SK-N-SH treated with all-trans-retinoic acid at 6 μM for 48 hours (cell line): ENCODE data around the gene SDE2.

Experiments used
- ATAC-seq: fragments of 200-7000 bp; cut with Tn5 transposase; 3 replicates; pipeline ENCODE4 v1.9.1; 2020; ENCODE audit warnings: mild to moderate bottlenecking, moderate library complexity
- ARNTL ChIP-seq: fragments of 450-650 bp; formaldehyde crosslinking; IDR thresholded peaks from 2 replicates; pipeline ENCODE4 v1.5.0; 2020; ENCODE audit warnings: low read depth, mild to moderate bottlenecking, moderate library complexity, borderline replicate concordance
- BACH2 ChIP-seq: fragments of 250-450 bp; sonication (Bioruptor Pico); IDR thresholded peaks from 2 replicates; pipeline ENCODE4 v1.9.0; 2021; ENCODE audit warnings: mild to moderate bottlenecking, borderline replicate concordance
- CSDC2 ChIP-seq: fragments of 250-450 bp; sonication (Bioruptor Pico); IDR thresholded peaks from 2 replicates; pipeline ENCODE4 v1.5.0; 2020; ENCODE audit warnings: mild to moderate bottlenecking, moderate library complexity
- ESRRG ChIP-seq: fragments of 250-450 bp; sonication (Bioruptor Pico); IDR thresholded peaks from 2 replicates; pipeline ENCODE4 v1.6.1; 2021; ENCODE audit warnings: mild to moderate bottlenecking
- GLIS3 ChIP-seq: fragments of 250-450 bp; sonication (Bioruptor Pico); IDR thresholded peaks from 2 replicates; pipeline ENCODE4 v1.5.0; 2020; ENCODE audit warnings: mild to moderate bottlenecking, moderate library complexity
- ISL1 ChIP-seq: fragments of 250-450 bp; sonication (Bioruptor Pico); IDR thresholded peaks from 2 replicates; pipeline ENCODE4 v2.1.2; 2022; ENCODE audit warnings: mild to moderate bottlenecking, moderate library complexity
- OSR1 ChIP-seq: fragments of 250-450 bp; sonication (Bioruptor Pico); IDR thresholded peaks from 2 replicates; pipeline ENCODE4 v1.8.0; 2022; ENCODE audit warnings: moderate library complexity, mild to moderate bottlenecking, inconsistent platforms
- PPARA ChIP-seq: fragments of 250-450 bp; sonication (Bioruptor Pico); IDR thresholded peaks from 2 replicates; pipeline ENCODE4 v1.5.0; 2020; ENCODE audit warnings: mild to moderate bottlenecking, borderline replicate concordance
- RARB ChIP-seq: fragments of 250-450 bp; sonication (Bioruptor Pico); IDR thresholded peaks from 2 replicates; pipeline ENCODE4 v1.8.0; 2021; ENCODE audit warnings: mild to moderate bottlenecking, moderate library complexity
- SNAI2 ChIP-seq: fragments of 250-450 bp; sonication (Bioruptor Pico); IDR thresholded peaks from 2 replicates; pipeline ENCODE4 v1.5.0; 2020; ENCODE audit warnings: mild to moderate bottlenecking, moderate library complexity
- TCF4 ChIP-seq: fragments of 250-450 bp; sonication (Bioruptor Pico); IDR thresholded peaks from 2 replicates; pipeline ENCODE4 v1.8.0; 2021; ENCODE audit warnings: mild to moderate bottlenecking, moderate library complexity, borderline replicate concordance
- TOX ChIP-seq: fragments of 250-450 bp; sonication (Bioruptor Pico); IDR thresholded peaks from 2 replicates; pipeline ENCODE4 v1.8.0; 2021; ENCODE audit warnings: mild to moderate bottlenecking, moderate library complexity, borderline replicate concordance
- ZFP30 ChIP-seq: fragments of 450-650 bp; formaldehyde crosslinking; IDR thresholded peaks from 2 replicates; pipeline ENCODE4 v1.5.0; 2022; ENCODE audit warnings: mild to moderate bottlenecking, moderate library complexity
- ZNF565 ChIP-seq: fragments of 450-650 bp; formaldehyde crosslinking; conservative IDR thresholded peaks from 2 replicates; pipeline ENCODE4 v1.5.0; 2020; ENCODE audit warnings: low read depth, mild to moderate bottlenecking, moderate library complexity
- ZNF70 ChIP-seq: fragments of 450-650 bp; formaldehyde crosslinking; IDR thresholded peaks from 2 replicates; pipeline ENCODE4 v1.5.0; 2020; ENCODE audit warnings: mild to moderate bottlenecking, moderate library complexity
- ZNF8 ChIP-seq: fragments of 450-650 bp; formaldehyde crosslinking; IDR thresholded peaks from 2 replicates; pipeline ENCODE4 v1.5.0; 2020; ENCODE audit warnings: mild to moderate bottlenecking, moderate library complexity
- TF ChIP-seq, protein P1 (sequence below): fragments of 250-450 bp; sonication (Bioruptor Pico); IDR thresholded peaks from 2 replicates; pipeline ENCODE4 v1.5.0; 2020; ENCODE audit warnings: mild to moderate bottlenecking, moderate library complexity
- TF ChIP-seq, protein P2 (sequence below): fragments of 250-450 bp; sonication (Bioruptor Pico); IDR thresholded peaks from 2 replicates; pipeline ENCODE4 v1.8.0; 2020; ENCODE audit warnings: mild to moderate bottlenecking, moderate library complexity, borderline replicate concordance
- TF ChIP-seq, protein P3 (sequence below): fragments of 250-450 bp; sonication (Bioruptor Pico); IDR thresholded peaks from 2 replicates; pipeline ENCODE4 v1.5.1; 2021; ENCODE audit warnings: mild to moderate bottlenecking, moderate library complexity

SDE2 gene

DNA sequence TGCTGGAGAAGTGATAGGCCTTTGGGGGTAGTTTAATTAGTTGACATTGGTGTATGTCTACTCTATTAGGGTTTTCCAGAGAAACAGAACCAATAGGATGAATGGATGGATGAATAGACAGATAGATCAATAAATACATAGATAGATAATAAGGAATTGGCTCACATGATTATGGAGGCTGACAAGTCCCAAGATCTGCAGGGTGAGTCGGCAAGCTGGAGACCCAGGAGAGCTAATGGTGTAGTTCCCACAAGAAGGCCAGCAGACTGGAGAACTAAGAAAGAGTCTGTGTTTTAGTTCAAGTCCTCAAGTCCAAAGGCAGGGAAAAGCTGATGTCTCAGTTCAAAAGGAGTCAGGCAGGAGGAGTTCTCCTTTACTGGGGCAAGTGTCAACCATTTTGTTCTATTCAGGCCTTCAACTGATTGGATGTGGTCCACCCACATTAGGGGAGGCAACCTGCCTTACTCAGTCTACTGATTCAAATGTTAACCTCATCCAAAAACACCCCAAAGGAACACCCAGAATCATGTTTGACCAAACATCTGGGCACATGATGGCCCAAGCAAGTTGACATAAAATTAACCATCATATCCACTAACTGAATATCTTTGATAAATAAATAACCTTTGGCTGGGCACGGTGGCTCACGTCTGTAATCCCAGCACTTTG lies 4.5 kb upstream of the SDE2 start:
- TF ChIP-seq TOX (CRISPR knock-in tag) = no peak
- TF ChIP-seq ARNTL = no peak
- TF ChIP-seq ZFP30 = no peak
- TF ChIP-seq ZNF8 (CRISPR knock-in tag) = no peak
- no peak for TF ChIP-seq OSR1 (CRISPR knock-in tag)
- TF ChIP-seq SNAI2 (CRISPR knock-in tag) = no peak
- TF ChIP-seq CSDC2 (CRISPR knock-in tag) = no peak
- no peak for TF ChIP-seq RARB
- TF ChIP-seq ESRRG (CRISPR knock-in tag) = no peak
- TF ChIP-seq BACH2 (CRISPR knock-in tag) = no peak
- TF ChIP-seq GLIS3 = no peak
- TF ChIP-seq, protein P1, sequence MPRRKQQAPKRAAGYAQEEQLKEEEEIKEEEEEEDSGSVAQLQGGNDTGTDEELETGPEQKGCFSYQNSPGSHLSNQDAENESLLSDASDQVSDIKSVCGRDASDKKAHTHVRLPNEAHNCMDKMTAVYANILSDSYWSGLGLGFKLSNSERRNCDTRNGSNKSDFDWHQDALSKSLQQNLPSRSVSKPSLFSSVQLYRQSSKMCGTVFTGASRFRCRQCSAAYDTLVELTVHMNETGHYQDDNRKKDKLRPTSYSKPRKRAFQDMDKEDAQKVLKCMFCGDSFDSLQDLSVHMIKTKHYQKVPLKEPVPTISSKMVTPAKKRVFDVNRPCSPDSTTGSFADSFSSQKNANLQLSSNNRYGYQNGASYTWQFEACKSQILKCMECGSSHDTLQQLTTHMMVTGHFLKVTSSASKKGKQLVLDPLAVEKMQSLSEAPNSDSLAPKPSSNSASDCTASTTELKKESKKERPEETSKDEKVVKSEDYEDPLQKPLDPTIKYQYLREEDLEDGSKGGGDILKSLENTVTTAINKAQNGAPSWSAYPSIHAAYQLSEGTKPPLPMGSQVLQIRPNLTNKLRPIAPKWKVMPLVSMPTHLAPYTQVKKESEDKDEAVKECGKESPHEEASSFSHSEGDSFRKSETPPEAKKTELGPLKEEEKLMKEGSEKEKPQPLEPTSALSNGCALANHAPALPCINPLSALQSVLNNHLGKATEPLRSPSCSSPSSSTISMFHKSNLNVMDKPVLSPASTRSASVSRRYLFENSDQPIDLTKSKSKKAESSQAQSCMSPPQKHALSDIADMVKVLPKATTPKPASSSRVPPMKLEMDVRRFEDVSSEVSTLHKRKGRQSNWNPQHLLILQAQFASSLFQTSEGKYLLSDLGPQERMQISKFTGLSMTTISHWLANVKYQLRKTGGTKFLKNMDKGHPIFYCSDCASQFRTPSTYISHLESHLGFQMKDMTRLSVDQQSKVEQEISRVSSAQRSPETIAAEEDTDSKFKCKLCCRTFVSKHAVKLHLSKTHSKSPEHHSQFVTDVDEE = no peak
- no peak for TF ChIP-seq TCF4 (CRISPR knock-in tag)
- TF ChIP-seq PPARA = no peak
- TF ChIP-seq ZNF565 (CRISPR knock-in tag) = no peak
- TF ChIP-seq, all 23 proteins: peak for 0
- ATAC-seq = no peak

DNA sequence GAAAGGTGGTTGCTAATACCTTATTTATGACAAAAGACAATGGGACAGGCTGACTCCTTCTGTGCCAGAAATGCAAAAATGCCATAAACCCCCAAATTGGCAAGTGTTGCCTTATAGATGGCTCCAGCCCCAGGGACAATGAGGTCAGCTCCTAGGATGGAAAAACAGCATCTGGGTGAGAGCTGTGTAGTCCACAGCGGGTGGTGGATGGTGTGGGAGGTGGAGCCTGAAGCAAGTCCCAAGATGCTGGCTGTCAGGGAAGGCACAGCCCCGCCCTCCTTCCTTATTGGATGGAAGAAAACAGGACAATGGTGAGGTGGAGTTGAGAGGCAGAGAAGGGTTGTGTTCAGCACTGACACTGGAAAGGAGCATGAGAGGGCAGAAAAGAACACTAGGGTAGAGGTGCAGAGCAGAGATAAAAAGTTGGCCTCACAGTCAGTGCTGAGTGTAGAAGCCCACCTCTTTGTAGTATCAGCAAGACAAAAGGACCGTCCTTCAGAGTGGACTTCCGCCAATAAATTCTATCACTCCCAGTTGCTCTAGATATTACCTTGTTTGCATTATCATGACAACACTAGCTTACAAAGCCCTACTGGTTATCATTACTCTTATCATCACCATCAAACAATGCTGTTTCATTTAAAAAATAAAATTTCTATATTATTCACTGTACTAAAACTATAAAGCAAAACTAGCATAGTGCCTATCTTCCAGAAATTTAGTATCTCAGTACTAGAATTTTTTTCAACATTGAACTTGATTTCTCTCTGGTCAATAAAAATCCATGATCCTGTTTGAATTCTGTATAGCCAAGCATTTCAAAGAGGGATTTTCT lies 3.7 kb upstream of the SDE2 start:
- no peak for TF ChIP-seq ZFP30
- no peak for TF ChIP-seq TOX (CRISPR knock-in tag)
- TF ChIP-seq BACH2 (CRISPR knock-in tag) = no peak
- no peak for TF ChIP-seq OSR1 (CRISPR knock-in tag)
- TF ChIP-seq, protein P2, sequence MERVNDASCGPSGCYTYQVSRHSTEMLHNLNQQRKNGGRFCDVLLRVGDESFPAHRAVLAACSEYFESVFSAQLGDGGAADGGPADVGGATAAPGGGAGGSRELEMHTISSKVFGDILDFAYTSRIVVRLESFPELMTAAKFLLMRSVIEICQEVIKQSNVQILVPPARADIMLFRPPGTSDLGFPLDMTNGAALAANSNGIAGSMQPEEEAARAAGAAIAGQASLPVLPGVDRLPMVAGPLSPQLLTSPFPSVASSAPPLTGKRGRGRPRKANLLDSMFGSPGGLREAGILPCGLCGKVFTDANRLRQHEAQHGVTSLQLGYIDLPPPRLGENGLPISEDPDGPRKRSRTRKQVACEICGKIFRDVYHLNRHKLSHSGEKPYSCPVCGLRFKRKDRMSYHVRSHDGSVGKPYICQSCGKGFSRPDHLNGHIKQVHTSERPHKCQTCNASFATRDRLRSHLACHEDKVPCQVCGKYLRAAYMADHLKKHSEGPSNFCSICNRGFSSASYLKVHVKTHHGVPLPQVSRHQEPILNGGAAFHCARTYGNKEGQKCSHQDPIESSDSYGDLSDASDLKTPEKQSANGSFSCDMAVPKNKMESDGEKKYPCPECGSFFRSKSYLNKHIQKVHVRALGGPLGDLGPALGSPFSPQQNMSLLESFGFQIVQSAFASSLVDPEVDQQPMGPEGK (CRISPR knock-in tag) = no peak
- no peak for TF ChIP-seq SNAI2 (CRISPR knock-in tag)
- TF ChIP-seq ZNF70 (CRISPR knock-in tag) = no peak
- TF ChIP-seq, protein P1 = no peak
- TF ChIP-seq, protein P3, sequence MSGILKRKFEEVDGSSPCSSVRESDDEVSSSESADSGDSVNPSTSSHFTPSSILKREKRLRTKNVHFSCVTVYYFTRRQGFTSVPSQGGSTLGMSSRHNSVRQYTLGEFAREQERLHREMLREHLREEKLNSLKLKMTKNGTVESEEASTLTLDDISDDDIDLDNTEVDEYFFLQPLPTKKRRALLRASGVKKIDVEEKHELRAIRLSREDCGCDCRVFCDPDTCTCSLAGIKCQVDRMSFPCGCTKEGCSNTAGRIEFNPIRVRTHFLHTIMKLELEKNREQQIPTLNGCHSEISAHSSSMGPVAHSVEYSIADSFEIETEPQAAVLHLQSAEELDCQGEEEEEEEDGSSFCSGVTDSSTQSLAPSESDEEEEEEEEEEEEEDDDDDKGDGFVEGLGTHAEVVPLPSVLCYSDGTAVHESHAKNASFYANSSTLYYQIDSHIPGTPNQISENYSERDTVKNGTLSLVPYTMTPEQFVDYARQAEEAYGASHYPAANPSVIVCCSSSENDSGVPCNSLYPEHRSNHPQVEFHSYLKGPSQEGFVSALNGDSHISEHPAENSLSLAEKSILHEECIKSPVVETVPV (CRISPR knock-in tag) = no peak
- no peak for TF ChIP-seq TCF4 (CRISPR knock-in tag)
- no peak for TF ChIP-seq ISL1 (CRISPR knock-in tag)
- TF ChIP-seq ZNF565 (CRISPR knock-in tag) = no peak
- no peak for TF ChIP-seq ESRRG (CRISPR knock-in tag)
- TF ChIP-seq, all 23 proteins: peak for 0
- peak; percentile 15 for ATAC-seq
